Calu3 (cell line): ENCODE measurements around the gene ELOVL5. TPM values are rescaled to one million over a fixed set of nuclear protein-coding genes. Genes with fewer than 3 reads are reported as not detected.

Experiments used
- BruUV-seq: library from RNA; stranded (reverse); fragments of 400-500 nt; replicated peaks from 2 replicates; lab custom pipeline; 2021; lab: Mats Ljungman, UMichigan
- CTCF ChIA-PET: fragments of 300-600 bp; sonication (Branson Sonifier 250); formaldehyde crosslinking; loops from one replicate; lab custom pipeline; 2022; ENCODE audit warnings: antibody characterized with exemption; lab: Charles Lee
- DNase-seq: peaks from one replicate; pipeline ENCODE4 v3.0.0; 2022
- H3K27ac Mint-ChIP-seq: one replicate; pipeline ENCODE4 v1.8.0; 2022; ENCODE audit warnings: mixed read lengths; ENCODE audit not compliant: unreplicated experiment
- H3K27me3 Mint-ChIP-seq: one replicate; pipeline ENCODE4 v1.8.0; 2022; ENCODE audit warnings: mixed read lengths; ENCODE audit not compliant: unreplicated experiment
- H3K36me3 Mint-ChIP-seq: one replicate; pipeline ENCODE4 v1.8.0; 2022; ENCODE audit warnings: mild to moderate bottlenecking, moderate library complexity, mixed read lengths; ENCODE audit not compliant: insufficient read depth, unreplicated experiment
- H3K4me1 Mint-ChIP-seq: one replicate; pipeline ENCODE4 v1.8.0; 2022; ENCODE audit warnings: mild to moderate bottlenecking, low read depth, mixed read lengths; ENCODE audit not compliant: unreplicated experiment
- H3K4me3 Mint-ChIP-seq: one replicate; pipeline ENCODE4 v1.8.0; 2022; ENCODE audit warnings: mild to moderate bottlenecking, low read depth, moderate library complexity, mixed read lengths; ENCODE audit not compliant: unreplicated experiment
- H3K9me3 Mint-ChIP-seq: one replicate; pipeline ENCODE4 v1.8.0; 2022; ENCODE audit warnings: low read depth, mixed read lengths; ENCODE audit not compliant: unreplicated experiment
- CTCF ChIP-seq: fragments of 200-600 bp; IDR thresholded peaks from one replicate; pipeline ENCODE4 v1.8.0; 2022; ENCODE audit warnings: antibody characterized with exemption; ENCODE audit not compliant: unreplicated experiment
- intact Hi-C: fragments of 100-400 bp; cut with micrococcal nuclease; formaldehyde crosslinking; loops from one replicate; pipeline ENCODE4 v1.10.0; 2022; ENCODE audit not compliant: unreplicated experiment
- total RNA-seq: library from RNA; stranded (reverse); gene quantifications from 2 replicates; pipeline ENCODE4 v1.2.3, GENCODE V29; 2022

The ELOVL5 gene
- total RNA-seq, 1 experiment from 2014 or later: 114 TPM

DNA sequence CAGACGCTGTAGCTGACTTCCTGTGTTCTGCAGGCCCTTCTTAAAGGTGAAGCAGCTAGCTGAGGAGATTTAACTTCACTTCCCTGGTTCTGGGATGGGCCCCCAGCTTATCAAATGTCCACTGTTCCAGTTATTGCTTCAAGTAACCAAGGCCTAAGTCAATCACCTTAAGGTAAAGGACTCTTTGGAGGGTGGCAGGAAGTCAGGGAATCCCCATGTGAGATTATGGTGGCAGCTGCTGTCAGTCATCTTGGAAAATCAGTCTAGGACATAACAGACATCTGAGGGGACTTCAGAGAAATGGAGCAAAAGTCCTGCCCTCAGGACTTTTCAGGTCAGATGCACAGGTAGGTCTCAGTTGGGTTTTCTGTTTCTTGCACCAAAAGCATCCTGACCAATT lies 3.8 kb downstream of the ELOVL5 start:
- intact Hi-C loops: no loop called here
- TF ChIP-seq CTCF: no peak
- Mint-ChIP-seq H3K4me3 (no peak overlapping the region), H3K27ac (no peak overlapping the region), H3K27me3 (no peaks in the 10 kb centered on the region), H3K9me3 (no peaks in the 10 kb centered on the region), H3K4me1 (peaks cover 22% of the 10 kb centered on the region), H3K36me3 (peaks cover 30% of the 10 kb centered on the region)
- CTCF ChIA-PET: no interaction called here
- DNase-seq: no peak
- no TSS peak for BruUV-seq

DNA sequence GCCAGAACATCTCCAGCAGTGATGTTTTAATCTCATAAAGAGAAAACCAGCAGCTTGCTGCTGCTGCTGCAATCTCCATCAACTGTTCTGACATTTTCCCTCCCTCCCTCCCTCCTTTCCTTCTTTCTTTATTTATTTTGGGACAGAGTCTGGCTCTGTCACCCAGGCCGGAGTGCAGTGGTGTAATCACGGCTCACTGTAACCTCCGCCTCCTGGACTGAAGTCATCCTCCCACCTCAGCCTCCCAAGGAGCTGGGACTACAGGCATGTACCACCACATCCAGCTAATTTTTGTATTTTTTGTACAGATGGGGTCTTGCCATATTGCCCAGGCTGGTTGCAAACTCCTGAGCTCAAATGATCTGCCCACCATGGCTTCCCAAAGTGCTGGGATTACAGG lies 5.7 kb downstream of the ELOVL5 start:
- H3K4me3 Mint-ChIP-seq: no peak overlapping the region
- no TSS peak for BruUV-seq
- intact Hi-C loops: no loop called here
- no peaks in the 10 kb centered on the region for H3K9me3 Mint-ChIP-seq
- no peaks in the 10 kb centered on the region for H3K27me3 Mint-ChIP-seq
- TF ChIP-seq CTCF: no peak
- H3K36me3 Mint-ChIP-seq: peaks cover 11% of the 10 kb centered on the region
- CTCF ChIA-PET: no interaction called here
- no peak for DNase-seq
- H3K4me1 Mint-ChIP-seq: peaks cover 22% of the 10 kb centered on the region
- no peak overlapping the region for H3K27ac Mint-ChIP-seq

GRCh38 chr6:53342217-53342616 lies 6.5 kb downstream of the ELOVL5 start:
- Mint-ChIP-seq H3K4me1 (peaks cover 22% of the 10 kb centered on the region), H3K9me3 (no peaks in the 10 kb centered on the region), H3K4me3 (no peak overlapping the region), H3K36me3 (peaks cover 2% of the 10 kb centered on the region), H3K27me3 (no peaks in the 10 kb centered on the region), H3K27ac (no peak overlapping the region)
- intact Hi-C loops: no loop called here
- TF ChIP-seq CTCF: no peak
- BruUV-seq: no TSS peak
- DNase-seq: no peak
- CTCF ChIA-PET: no interaction called here

- Mint-ChIP-seq H3K4me1 (peaks cover 12% of the 10 kb centered on the region), H3K36me3 (no peaks in the 10 kb centered on the region), H3K9me3 (no peaks in the 10 kb centered on the region), H3K27me3 (no peaks in the 10 kb centered on the region), H3K4me3 (no peak overlapping the region), H3K27ac (no peak overlapping the region)
- CTCF ChIA-PET: interaction anchor here (1.1 kb wide), 1 partner anchor 12 kb away, joined by 3 read pairs; no protein-coding TSS in a partner anchor
- DNase-seq: no peak
- no TSS peak for BruUV-seq
- intact Hi-C loops: no loop called here
- TF ChIP-seq CTCF: no peak
Measured at GRCh38 chr6:53340536-53340935, 8.2 kb downstream of the ELOVL5 start.
